ENCODE results near the gene DFFB.
A peak's percentile ranks its signal among the peaks of the same experiment; 100 is the strongest.

DFFB gene

DNA sequence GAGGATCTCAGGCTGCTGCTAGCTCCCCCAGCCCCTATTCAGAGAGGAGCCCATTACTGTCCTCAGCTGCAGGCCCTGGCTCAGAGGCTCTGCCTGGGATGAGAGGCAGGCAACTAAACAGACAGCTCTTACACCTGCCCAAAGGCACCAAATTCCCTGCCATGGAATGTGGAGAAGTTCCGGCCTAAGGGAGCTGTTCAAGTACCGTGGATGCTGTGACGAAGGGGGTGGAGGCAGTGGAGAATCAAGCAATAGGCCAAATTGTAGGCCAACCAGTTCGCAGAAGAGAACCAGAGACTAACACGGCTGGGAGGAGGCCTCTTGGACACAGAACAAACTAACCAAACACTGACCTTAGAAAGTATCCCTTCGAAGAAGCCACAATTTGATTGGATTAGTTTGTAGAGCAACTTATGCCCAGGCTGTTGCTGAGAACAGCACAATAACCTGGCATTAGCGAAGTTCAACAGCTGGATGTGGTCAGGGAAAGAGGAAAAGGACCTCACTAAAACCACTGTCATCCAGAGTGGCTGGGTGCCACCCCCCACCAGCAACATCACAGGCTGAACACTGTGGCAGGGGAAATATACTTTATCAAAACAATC, 39.2 kb downstream of the DFFB start:
- Histone ChIP-seq H2AFZ (ENCODE audit: low read depth, low read length) (no peak overlapping the region), H3K9me3 (ENCODE audit: low read length) (no peaks in the 10 kb centered on the region), H3K4me1 (ENCODE audit: insufficient read depth, low read length) (peaks cover 7% of the 10 kb centered on the region), H3K27me3 (ENCODE audit: insufficient read depth, low read length) (no peaks in the 10 kb centered on the region), H3K4me3 (ENCODE audit: low read length) (no peak overlapping the region), H3K36me3 (ENCODE audit: insufficient read depth, low read length) (peaks cover 11% of the 10 kb centered on the region)

DNA sequence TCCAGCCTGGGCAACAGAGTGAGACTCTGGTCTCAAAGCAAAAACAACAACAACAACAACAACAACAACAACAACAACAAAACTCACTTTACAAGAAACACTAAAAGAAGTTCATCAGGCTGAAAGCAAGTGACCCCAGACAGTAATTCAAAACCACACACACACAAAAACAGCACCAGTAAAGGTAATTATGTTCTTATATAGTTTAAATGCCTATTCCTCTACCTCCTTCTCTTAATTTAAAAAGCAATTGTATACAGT, 41.1 kb downstream of the DFFB start:
- Histone ChIP-seq H2AFZ (ENCODE audit: low read depth, low read length) (no peak overlapping the region), H3K27me3 (ENCODE audit: insufficient read depth, low read length) (no peaks in the 10 kb centered on the region), H3K4me3 (ENCODE audit: low read length) (peak overlapping the region; percentile 58), H3K9me3 (ENCODE audit: low read length) (no peaks in the 10 kb centered on the region), H3K4me1 (ENCODE audit: insufficient read depth, low read length) (peaks cover 7% of the 10 kb centered on the region), H3K36me3 (ENCODE audit: insufficient read depth, low read length) (peaks cover 5% of the 10 kb centered on the region)

DNA sequence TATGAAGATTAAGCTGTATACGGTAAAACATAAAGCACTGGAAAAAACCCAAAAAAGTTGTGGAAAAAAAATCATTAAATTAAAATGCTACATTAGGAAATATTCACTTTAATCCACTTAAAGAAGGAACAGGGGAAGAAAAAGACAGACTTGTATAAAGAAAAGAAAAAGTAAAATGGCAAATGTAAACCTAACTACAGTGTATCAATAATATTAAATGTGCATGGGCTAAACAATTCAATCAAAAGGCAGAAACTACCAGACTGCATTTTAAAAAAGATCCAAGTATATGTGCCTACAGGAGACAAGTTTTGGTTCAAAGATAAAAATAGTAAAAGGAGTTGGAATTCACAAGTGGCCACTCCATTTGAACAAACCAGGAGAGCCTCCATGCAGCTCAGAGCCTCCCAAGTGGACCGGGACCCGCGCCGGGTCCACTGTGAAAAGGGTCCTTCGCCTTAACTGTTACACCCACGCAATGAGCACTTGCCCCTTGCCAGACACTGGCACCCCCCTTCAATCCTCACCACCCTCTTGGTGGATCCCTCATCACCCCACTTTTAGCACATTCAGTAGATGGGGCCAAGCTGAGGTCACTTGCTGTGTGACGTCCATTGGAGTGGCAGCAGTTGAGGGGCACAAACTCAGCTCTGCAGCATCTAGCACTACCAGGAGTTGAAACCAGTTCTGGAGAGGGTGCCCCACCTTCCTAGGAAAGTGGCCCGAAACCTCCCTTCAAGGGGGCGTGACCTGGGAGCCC, 41.9 kb downstream of the DFFB start:
- peak overlapping the region; percentile 42 for H2AFZ ChIP-seq (ENCODE audit: low read depth, low read length)
- no peaks in the 10 kb centered on the region for H3K27me3 ChIP-seq (ENCODE audit: insufficient read depth, low read length)
- peaks cover 5% of the 10 kb centered on the region for H3K36me3 ChIP-seq (ENCODE audit: insufficient read depth, low read length)
- peak overlapping the region; percentile 58 for H3K4me3 ChIP-seq (ENCODE audit: low read length)
- peaks cover 7% of the 10 kb centered on the region for H3K4me1 ChIP-seq (ENCODE audit: insufficient read depth, low read length)
- no peaks in the 10 kb centered on the region for H3K9me3 ChIP-seq (ENCODE audit: low read length)

DNA sequence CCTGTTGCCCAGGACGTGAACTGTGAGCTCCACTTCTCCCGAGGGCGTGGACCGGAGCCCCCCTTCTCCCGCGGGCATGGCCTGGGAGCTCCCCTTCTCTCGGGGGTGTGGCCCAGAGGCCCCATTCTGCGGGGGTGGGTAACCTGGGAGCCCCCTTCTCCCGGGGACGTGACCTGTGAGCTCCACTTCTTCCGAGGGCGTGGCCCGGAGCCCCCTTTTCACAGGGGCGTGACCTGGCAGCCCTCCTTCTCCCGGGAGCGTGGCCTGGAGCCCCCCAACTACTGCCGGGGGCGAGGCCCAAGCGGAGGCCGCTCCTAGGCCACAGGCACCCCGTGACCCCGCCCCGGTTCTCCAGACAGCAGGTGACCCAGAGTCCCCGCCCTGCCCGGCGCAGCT, 42.5 kb downstream of the DFFB start:
- Histone ChIP-seq H3K27me3 (ENCODE audit: insufficient read depth, low read length) (no peaks in the 10 kb centered on the region), H3K9me3 (ENCODE audit: low read length) (no peaks in the 10 kb centered on the region), H3K36me3 (ENCODE audit: insufficient read depth, low read length) (peaks cover 5% of the 10 kb centered on the region), H2AFZ (ENCODE audit: low read depth, low read length) (peak overlapping the region; percentile 42), H3K4me1 (ENCODE audit: insufficient read depth, low read length) (peaks cover 7% of the 10 kb centered on the region), H3K4me3 (ENCODE audit: low read length) (peak overlapping the region; percentile 58)

DNA sequence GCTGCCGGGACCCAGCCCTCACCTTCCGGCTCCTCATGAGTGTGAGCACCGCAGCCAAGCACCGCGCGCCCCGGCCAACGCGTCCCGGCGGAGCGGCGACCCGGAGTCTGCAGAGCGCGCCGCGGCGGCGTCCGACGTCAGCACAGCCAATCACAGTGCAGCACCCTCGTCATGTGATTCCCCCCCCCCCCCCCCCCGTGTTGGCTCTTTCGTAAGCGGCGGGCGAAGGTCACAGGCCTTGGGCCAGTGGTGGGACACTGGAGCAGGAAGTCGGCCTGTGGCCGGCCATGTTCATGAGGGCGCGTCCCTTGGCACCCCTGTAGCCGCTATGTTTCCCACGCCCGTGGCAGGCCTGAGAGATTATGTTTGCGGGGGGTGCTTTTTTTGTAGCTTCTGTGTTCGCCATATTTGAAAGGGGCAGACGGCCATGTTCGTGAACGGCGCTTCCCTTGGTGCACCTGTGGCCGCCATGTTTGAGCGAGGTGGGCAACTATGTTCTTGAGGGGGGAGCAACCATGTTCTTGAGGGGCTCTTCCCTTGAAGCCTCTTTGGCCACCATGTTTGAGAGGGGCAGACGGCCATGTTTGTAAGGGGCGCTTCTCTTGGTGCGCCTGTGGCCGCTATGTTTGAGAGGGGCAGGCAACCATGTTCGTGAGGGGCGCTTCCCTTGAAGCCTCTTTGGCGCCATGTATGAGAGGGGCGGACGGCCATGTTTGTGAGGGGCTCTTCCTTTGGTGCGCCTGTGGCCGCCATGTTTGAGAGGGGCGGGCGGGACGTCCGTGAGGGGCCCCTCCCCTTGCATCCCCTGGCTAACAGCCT, 43.1 kb downstream of the DFFB start, which contains the start of gene C1orf174:
TSS of gene C1orf174 (minus strand) at position 123 of the 819 bp plus-strand sequence. CDS start at position 37, 86 bp downstream.
- Histone ChIP-seq H3K9me3 (ENCODE audit: low read length) (no peaks in the 10 kb centered on the region), H2AFZ (ENCODE audit: low read depth, low read length) (peak within 1 kb of the TSS; percentile 42), H3K4me1 (ENCODE audit: insufficient read depth, low read length) (peaks cover 7% of the 10 kb centered on the region), H3K36me3 (ENCODE audit: insufficient read depth, low read length) (no peaks in the 10 kb centered on the region), H3K4me3 (ENCODE audit: low read length) (peak within 1 kb of the TSS; percentile 58), H3K27me3 (ENCODE audit: insufficient read depth, low read length) (no peaks in the 10 kb centered on the region)

DNA sequence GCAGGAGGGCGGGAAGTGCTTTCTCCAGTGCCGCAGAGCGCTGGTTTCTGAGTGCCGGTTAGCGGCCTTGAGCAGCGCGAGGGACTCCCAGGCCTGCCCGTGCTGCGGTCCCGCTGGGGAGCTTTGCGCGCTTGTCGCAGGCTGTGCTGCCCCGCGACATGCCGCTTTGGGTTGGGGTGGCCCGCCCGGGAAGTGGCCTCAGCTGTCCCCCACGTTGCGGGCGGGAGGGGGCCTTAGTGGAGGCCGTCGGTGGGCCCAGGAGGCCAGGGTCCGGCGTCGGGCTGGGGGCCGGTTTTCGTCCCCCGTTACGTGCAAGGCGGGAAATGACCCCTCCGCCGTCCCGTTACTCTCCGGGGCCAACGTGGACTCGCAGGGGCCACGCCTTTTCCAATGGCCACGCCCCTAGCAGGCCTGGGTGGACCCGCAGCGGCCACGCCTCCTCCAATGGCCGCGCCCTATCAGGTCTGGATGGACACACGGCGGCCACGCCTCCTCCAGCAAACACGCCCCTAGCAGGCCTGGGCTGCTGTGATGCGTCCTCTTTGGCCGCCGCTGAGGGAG, 43.8 kb downstream of the DFFB start:
- Histone ChIP-seq H3K27me3 (ENCODE audit: insufficient read depth, low read length) (no peaks in the 10 kb centered on the region), H3K4me1 (ENCODE audit: insufficient read depth, low read length) (peaks cover 7% of the 10 kb centered on the region), H2AFZ (ENCODE audit: low read depth, low read length) (peak overlapping the region; percentile 22), H3K36me3 (ENCODE audit: insufficient read depth, low read length) (no peaks in the 10 kb centered on the region), H3K9me3 (ENCODE audit: low read length) (no peaks in the 10 kb centered on the region), H3K4me3 (ENCODE audit: low read length) (peak overlapping the region; percentile 58)

DNA sequence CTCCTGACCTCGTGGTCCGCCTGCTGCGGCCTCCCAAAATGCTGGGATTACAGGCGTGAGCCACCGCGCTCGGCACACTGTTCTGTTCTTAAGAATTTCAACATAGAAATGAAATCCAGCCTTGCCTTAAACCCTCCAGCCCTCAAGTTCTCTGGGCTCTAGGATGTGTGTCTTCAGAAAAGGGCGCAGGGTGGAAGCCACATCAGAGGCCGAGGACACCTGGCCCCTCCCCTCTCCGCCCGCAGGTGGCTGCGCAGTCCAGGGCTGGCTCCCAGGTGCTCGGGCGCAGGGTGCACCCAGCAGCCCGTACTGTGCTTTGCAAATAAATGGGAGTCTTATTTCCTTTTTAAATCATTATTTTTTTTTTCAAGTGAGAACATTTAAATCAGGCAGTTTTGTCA, 44.8 kb downstream of the DFFB start:
- Histone ChIP-seq H3K27me3 (ENCODE audit: insufficient read depth, low read length) (no peaks in the 10 kb centered on the region), H3K4me1 (ENCODE audit: insufficient read depth, low read length) (peaks cover 7% of the 10 kb centered on the region), H3K4me3 (ENCODE audit: low read length) (no peak overlapping the region), H2AFZ (ENCODE audit: low read depth, low read length) (no peak overlapping the region), H3K9me3 (ENCODE audit: low read length) (no peaks in the 10 kb centered on the region), H3K36me3 (ENCODE audit: insufficient read depth, low read length) (no peaks in the 10 kb centered on the region)

DNA sequence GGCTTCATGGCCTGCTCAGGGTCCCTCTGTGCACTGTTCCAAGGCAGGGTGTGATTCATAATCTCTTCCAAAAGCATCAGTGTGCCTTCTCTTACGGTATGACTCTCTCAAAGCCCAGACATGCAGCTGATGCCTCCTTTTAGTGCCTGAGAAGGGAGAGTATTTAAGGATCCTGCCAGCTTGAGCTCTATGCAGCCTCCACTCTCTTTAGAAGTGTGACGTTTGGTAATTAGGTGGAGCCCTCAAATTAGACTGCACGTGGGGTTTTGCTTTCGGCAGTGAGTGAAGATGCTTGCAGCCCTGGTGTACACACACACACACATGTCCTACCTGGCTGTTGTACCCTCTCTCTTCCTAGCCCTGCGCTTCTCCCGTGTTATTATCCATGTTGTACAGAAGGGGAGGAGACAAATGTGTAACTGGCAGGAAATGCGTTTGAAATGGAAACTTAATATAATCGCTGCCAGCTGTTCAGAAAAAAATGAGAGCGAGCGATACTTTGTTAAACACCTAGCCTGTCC, 45.4 kb downstream of the DFFB start:
- Histone ChIP-seq H3K4me1 (ENCODE audit: insufficient read depth, low read length) (peaks cover 7% of the 10 kb centered on the region), H2AFZ (ENCODE audit: low read depth, low read length) (no peak overlapping the region)

DNA sequence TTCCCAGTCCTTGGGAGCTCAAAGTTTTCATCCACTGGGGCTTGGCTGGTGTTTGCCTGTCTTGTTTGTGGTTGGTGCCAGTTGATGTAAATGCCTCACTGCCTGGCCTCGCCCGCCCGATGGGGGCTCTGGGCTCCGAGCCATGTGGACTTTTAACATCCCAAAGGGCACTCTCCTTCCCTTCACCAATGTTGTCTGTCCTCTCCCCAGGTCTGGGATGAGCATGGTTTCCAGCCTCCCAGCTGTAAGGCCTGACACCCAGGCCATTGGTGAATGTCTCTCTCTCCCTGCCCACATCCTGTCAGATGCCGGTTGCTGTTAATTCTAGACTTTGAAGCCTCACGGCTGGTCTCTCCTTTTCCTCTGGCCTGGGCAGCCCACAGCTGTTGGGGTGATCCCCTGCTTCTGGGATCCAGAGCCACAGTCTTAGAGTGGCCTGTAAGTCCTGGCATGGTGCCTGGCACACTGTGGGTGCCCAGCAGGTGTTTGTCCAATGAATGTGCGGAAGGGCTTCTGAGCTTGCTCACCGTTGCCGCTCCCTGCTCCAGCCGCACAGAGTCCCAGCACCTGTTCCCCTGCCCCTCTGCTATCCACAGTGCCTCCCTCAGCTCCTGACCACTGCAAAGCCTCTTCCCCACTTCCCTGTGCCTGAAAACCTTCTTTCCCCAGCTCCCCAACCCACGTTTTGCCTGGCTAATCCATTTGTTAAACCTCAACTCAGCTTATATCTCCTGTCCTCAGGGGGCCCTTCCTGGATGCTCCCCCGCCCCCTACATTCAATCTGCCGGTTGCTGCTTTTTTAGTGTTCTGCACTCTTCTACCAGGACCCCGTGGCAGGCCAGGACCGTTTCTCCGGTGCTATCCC, 46.1 kb downstream of the DFFB start:
- Histone ChIP-seq H3K4me3 (ENCODE audit: low read length) (no peak overlapping the region), H2AFZ (ENCODE audit: low read depth, low read length) (no peak overlapping the region), H3K27me3 (ENCODE audit: insufficient read depth, low read length) (no peaks in the 10 kb centered on the region), H3K9me3 (ENCODE audit: low read length) (no peaks in the 10 kb centered on the region), H3K36me3 (ENCODE audit: insufficient read depth, low read length) (no peaks in the 10 kb centered on the region), H3K4me1 (ENCODE audit: insufficient read depth, low read length) (peaks cover 7% of the 10 kb centered on the region)

More for the DNA sequence above, 45.4 kb downstream of the DFFB start:
- H3K9me3 ChIP-seq (ENCODE audit: low read length) = no peaks in the 10 kb centered on the region
- H3K27me3 ChIP-seq (ENCODE audit: insufficient read depth, low read length) = no peaks in the 10 kb centered on the region
- no peaks in the 10 kb centered on the region for H3K36me3 ChIP-seq (ENCODE audit: insufficient read depth, low read length)
- no peak overlapping the region for H3K4me3 ChIP-seq (ENCODE audit: low read length)

DNA sequence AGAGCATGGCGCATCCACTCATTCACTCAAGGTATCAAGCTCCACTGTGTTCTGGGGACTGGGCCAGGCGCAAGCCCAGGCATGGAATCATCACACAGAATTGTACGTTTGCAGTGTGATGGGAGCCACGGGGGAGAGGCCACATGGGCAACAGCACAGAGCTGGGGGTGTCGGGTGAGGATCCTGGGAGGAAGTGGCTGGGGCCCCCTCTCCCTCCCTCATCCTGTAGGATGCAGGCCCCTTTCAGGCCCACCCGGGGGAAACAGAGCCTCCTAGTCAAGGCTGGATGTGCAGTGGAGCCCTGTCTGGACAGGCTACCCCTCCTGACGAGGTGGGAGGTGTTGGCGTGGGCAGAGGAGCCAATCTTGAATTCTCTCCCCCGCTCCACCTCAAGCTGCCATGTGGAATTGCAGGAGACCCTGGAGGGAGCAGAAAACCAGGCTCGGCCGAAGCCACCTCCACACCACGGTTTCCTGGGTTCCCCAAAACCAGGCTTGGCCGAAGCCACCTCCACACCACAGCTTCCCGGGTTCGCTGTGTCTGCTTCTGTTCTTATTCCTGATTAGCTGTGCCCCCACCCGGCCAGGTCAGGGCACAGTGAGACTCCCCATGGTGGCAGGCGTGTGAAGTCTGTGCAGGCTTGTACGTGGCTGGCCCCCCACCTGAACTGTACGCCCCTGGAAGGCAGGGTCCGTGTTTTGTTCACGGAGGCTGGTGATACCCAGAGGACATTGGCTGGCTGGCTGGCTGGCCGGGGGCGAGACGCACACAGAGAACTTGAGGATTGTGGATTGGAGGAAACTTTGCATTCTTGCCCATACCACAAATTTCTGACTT, 46.9 kb downstream of the DFFB start:
- H3K4me3 ChIP-seq (ENCODE audit: low read length) = no peak overlapping the region
- no peaks in the 10 kb centered on the region for H3K27me3 ChIP-seq (ENCODE audit: insufficient read depth, low read length)
- H3K36me3 ChIP-seq (ENCODE audit: insufficient read depth, low read length) = no peaks in the 10 kb centered on the region
- no peaks in the 10 kb centered on the region for H3K9me3 ChIP-seq (ENCODE audit: low read length)
- H3K4me1 ChIP-seq (ENCODE audit: insufficient read depth, low read length) = peaks cover 13% of the 10 kb centered on the region
- H2AFZ ChIP-seq (ENCODE audit: low read depth, low read length) = no peak overlapping the region

DNA sequence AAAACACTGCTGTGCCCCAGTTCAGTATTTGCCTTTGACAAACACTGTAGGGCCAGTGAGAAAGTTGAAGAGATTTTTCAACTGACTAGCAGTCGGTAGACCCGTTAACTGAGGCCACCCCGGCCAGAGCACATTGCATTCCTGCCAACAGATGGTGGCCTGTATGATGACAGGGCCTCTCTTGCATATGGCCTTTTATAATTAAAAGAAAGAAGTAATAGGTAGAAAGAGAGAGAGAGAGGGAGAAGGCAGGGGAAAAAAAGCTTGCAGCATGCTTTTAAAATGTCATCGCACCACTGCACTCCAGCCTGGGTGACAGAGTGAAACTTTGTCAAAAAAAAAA, 47.5 kb downstream of the DFFB start:
- H3K27me3 ChIP-seq (ENCODE audit: insufficient read depth, low read length) = no peaks in the 10 kb centered on the region
- H3K4me1 ChIP-seq (ENCODE audit: insufficient read depth, low read length) = peaks cover 14% of the 10 kb centered on the region
- H3K36me3 ChIP-seq (ENCODE audit: insufficient read depth, low read length) = no peaks in the 10 kb centered on the region
- no peak overlapping the region for H3K4me3 ChIP-seq (ENCODE audit: low read length)
- H3K9me3 ChIP-seq (ENCODE audit: low read length) = no peaks in the 10 kb centered on the region
- no peak overlapping the region for H2AFZ ChIP-seq (ENCODE audit: low read depth, low read length)

Data from neuron (in vitro differentiated cells).